Spleen (tissue), 7 donors: ENCODE results near the gene PUS7.
"Not testable (repeated sequence)": the region's sequence is repeated elsewhere in the genome, so short reads cannot be mapped to it uniquely, and the experiment has no call there.

Experiments
- POLR2A ChIP-seq, 3 donors: fragments of 450-650 bp; IDR thresholded peaks; one replicate each; pipeline ENCODE4 v1.5.1; 2017; ENCODE audit warnings: antibody characterized with exemption in 3 of 3, mild to moderate bottlenecking in 1 of 3
- TF ChIP-seq, protein P1 (sequence below), 11 experiments: fragments of 200-600 bp in 7 of 11; fragments of 450-650 bp in 4 of 11; sonication (generic) in 4 of 11; IDR thresholded peaks in 8 of 11; conservative IDR thresholded peaks in 3 of 11; 1 replicate in 7 of 11; 2 replicates in 4 of 11; pipeline versions ENCODE4 v1.4.0 to v1.8.0; 2016 to 2021; ENCODE audit warnings: antibody characterized with exemption in 11 of 11, inconsistent platforms in 4 of 11, mild to moderate bottlenecking in 1 of 11
- donor health status: DM: no; HTN: no; CAD: no; lungs with moderate emphysema.
- donor health status: DM: no; HTN: no; CAD: no.
- donor health status: DM: no; HTN: no; CAD: no.

- TF ChIP-seq, protein P1, sequence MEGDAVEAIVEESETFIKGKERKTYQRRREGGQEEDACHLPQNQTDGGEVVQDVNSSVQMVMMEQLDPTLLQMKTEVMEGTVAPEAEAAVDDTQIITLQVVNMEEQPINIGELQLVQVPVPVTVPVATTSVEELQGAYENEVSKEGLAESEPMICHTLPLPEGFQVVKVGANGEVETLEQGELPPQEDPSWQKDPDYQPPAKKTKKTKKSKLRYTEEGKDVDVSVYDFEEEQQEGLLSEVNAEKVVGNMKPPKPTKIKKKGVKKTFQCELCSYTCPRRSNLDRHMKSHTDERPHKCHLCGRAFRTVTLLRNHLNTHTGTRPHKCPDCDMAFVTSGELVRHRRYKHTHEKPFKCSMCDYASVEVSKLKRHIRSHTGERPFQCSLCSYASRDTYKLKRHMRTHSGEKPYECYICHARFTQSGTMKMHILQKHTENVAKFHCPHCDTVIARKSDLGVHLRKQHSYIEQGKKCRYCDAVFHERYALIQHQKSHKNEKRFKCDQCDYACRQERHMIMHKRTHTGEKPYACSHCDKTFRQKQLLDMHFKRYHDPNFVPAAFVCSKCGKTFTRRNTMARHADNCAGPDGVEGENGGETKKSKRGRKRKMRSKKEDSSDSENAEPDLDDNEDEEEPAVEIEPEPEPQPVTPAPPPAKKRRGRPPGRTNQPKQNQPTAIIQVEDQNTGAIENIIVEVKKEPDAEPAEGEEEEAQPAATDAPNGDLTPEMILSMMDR (IDR thresholded peaks at IDR 0.05 in 8 of 11, conservative IDR thresholded peaks at IDR 0.05 in 3 of 11) = not testable (repeated sequence)
- TF ChIP-seq POLR2A (IDR thresholded peaks at IDR 0.05) = not testable (repeated sequence)
Measured at GRCh38 chr7:105450870-105451269, 71.2 kb downstream of the PUS7 start.
